ENCODE measurements around the gene CD79B.

DNA sequence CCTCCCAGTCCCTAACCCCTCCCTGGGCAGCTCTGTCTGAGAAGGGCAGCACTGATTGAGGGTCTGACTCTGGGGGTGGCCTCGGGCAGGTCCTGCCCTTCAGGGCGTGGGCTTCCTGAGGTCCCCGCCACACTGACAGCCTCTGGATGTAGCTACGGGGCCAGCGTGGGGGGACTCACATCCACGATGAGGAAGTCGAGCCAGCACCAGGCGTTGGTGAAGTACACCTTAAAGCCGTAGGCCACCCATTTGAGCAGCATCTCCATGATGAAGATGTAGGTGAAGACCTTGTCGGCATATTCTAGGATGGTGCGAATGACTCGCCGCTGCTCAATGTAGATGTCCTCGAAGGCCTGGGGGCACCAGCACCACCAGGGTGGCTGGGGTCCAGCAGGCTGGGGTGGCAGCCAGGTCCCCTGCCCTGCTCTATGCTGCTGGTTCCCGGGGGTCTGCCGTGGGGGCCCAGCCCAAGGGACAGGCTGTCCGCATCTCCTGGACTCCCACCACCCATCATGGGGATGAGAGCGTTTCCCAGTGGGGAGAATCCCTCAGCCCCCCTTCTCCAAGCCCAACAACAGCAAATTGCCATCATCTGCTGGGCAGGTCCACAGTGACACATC, 15.7 kb upstream of the CD79B start:
- TF ChIP-seq CTCF (IDR thresholded peaks at IDR 0.05) (no peak), SIN3A (IDR thresholded peaks at IDR 0.05; ENCODE audit: borderline replicate concordance, insufficient read depth, low read depth, low read length) (no peak), POLR2AphosphoS5 (IDR thresholded peaks at IDR 0.05; ENCODE audit: low read depth, low read length) (no peak)
- TF ChIP-seq, protein P1, sequence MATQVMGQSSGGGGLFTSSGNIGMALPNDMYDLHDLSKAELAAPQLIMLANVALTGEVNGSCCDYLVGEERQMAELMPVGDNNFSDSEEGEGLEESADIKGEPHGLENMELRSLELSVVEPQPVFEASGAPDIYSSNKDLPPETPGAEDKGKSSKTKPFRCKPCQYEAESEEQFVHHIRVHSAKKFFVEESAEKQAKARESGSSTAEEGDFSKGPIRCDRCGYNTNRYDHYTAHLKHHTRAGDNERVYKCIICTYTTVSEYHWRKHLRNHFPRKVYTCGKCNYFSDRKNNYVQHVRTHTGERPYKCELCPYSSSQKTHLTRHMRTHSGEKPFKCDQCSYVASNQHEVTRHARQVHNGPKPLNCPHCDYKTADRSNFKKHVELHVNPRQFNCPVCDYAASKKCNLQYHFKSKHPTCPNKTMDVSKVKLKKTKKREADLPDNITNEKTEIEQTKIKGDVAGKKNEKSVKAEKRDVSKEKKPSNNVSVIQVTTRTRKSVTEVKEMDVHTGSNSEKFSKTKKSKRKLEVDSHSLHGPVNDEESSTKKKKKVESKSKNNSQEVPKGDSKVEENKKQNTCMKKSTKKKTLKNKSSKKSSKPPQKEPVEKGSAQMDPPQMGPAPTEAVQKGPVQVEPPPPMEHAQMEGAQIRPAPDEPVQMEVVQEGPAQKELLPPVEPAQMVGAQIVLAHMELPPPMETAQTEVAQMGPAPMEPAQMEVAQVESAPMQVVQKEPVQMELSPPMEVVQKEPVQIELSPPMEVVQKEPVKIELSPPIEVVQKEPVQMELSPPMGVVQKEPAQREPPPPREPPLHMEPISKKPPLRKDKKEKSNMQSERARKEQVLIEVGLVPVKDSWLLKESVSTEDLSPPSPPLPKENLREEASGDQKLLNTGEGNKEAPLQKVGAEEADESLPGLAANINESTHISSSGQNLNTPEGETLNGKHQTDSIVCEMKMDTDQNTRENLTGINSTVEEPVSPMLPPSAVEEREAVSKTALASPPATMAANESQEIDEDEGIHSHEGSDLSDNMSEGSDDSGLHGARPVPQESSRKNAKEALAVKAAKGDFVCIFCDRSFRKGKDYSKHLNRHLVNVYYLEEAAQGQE (IDR thresholded peaks at IDR 0.05; ENCODE audit: insufficient read depth in 1 of 2, low read depth in 2 of 2, low read length in 1 of 2): no peak
